ENCODE measurements around the gene SLC6A1. TPM values are rescaled to one million over a fixed set of nuclear protein-coding genes. Genes with fewer than 3 reads are reported as not detected.

SLC6A1 gene
- total RNA-seq, 1 experiment from 2014 or later = not detected

GRCh38 chr3:10974131-10974530, 18.4 kb upstream of the SLC6A1 start:
- H3K27me3 ChIP-seq (ENCODE audit: insufficient read depth, low read length) = peaks cover 54% of the 10 kb centered on the region; the same call in 1 of the 2 replicates
- intact Hi-C loops (cut with micrococcal nuclease) = no loop called here

More at GRCh38 chr3:10974131-10974530, 18.4 kb upstream of the SLC6A1 start:
- Histone ChIP-seq H2AFZ (ENCODE audit: low read depth, low read length, poor library complexity, severe bottlenecking) (no peak overlapping the region), H3K36me3 (ENCODE audit: control insufficient read depth in 1 of 2, insufficient read depth in 2 of 2, low read length in 2 of 2) (no peaks in the 10 kb centered on the region), H3K9ac (ENCODE audit: low read length) (no peak overlapping the region), H3K9me2 (ENCODE audit: insufficient read depth) (no peaks in the 10 kb centered on the region), H3K79me2 (ENCODE audit: insufficient read depth, low read length) (no peaks in the 10 kb centered on the region), H3K4me1 (ENCODE audit: control insufficient read depth in 1 of 2, insufficient read depth in 2 of 2, low read length in 2 of 2) (no peaks in the 10 kb centered on the region), H3K9me3 (ENCODE audit: control insufficient read depth in 1 of 2, insufficient read depth in 1 of 2, low read depth in 1 of 2, low read length in 2 of 2) (no peaks in the 10 kb centered on the region), H3K27ac (ENCODE audit: low read depth, low read length) (no peak overlapping the region), H3K4me2 (ENCODE audit: low read length) (no peak overlapping the region), H4K20me1 (ENCODE audit: insufficient read depth) (no peaks in the 10 kb centered on the region), H3K4me3 (replicated peaks in 1 of 2; ENCODE audit: low read depth in 1 of 2, low read length in 2 of 2) (no peak overlapping the region)
- ChIA-PET RAD21 (ENCODE audit: low non-redundant PET in 1 of 2, low total read pairs in 2 of 2, uncharacterized antibody in 2 of 2, unreplicated experiment in 2 of 2) (no interaction called here), POLR2A (no interaction called here), CTCF (no interaction called here)
- no TSS peak for BruUV-seq (replicated peaks)
- TF ChIP-seq, protein P1, sequence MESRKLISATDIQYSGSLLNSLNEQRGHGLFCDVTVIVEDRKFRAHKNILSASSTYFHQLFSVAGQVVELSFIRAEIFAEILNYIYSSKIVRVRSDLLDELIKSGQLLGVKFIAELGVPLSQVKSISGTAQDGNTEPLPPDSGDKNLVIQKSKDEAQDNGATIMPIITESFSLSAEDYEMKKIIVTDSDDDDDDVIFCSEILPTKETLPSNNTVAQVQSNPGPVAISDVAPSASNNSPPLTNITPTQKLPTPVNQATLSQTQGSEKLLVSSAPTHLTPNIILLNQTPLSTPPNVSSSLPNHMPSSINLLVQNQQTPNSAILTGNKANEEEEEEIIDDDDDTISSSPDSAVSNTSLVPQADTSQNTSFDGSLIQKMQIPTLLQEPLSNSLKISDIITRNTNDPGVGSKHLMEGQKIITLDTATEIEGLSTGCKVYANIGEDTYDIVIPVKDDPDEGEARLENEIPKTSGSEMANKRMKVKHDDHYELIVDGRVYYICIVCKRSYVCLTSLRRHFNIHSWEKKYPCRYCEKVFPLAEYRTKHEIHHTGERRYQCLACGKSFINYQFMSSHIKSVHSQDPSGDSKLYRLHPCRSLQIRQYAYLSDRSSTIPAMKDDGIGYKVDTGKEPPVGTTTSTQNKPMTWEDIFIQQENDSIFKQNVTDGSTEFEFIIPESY (IDR thresholded peaks at IDR 0.05; ENCODE audit: extremely low read depth, insufficient replicate concordance, low read length) = no peak
- TF ChIP-seq, protein P2, sequence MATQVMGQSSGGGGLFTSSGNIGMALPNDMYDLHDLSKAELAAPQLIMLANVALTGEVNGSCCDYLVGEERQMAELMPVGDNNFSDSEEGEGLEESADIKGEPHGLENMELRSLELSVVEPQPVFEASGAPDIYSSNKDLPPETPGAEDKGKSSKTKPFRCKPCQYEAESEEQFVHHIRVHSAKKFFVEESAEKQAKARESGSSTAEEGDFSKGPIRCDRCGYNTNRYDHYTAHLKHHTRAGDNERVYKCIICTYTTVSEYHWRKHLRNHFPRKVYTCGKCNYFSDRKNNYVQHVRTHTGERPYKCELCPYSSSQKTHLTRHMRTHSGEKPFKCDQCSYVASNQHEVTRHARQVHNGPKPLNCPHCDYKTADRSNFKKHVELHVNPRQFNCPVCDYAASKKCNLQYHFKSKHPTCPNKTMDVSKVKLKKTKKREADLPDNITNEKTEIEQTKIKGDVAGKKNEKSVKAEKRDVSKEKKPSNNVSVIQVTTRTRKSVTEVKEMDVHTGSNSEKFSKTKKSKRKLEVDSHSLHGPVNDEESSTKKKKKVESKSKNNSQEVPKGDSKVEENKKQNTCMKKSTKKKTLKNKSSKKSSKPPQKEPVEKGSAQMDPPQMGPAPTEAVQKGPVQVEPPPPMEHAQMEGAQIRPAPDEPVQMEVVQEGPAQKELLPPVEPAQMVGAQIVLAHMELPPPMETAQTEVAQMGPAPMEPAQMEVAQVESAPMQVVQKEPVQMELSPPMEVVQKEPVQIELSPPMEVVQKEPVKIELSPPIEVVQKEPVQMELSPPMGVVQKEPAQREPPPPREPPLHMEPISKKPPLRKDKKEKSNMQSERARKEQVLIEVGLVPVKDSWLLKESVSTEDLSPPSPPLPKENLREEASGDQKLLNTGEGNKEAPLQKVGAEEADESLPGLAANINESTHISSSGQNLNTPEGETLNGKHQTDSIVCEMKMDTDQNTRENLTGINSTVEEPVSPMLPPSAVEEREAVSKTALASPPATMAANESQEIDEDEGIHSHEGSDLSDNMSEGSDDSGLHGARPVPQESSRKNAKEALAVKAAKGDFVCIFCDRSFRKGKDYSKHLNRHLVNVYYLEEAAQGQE (IDR thresholded peaks at IDR 0.05; ENCODE audit: low read depth) = no peak
- no peak for TF ChIP-seq POLR2AphosphoS5 (IDR thresholded peaks at IDR 0.05; ENCODE audit: low read depth, low read length)
- no peak for TF ChIP-seq EZH2 (IDR thresholded peaks at IDR 0.05)
- TF ChIP-seq, protein P3, sequence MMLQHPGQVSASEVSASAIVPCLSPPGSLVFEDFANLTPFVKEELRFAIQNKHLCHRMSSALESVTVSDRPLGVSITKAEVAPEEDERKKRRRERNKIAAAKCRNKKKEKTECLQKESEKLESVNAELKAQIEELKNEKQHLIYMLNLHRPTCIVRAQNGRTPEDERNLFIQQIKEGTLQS (IDR thresholded peaks at IDR 0.05) = no peak
- TF ChIP-seq EGR1 (IDR thresholded peaks at IDR 0.05; ENCODE audit: low read depth) = no peak
- no peak for TF ChIP-seq EZH2phosphoT487 (IDR thresholded peaks at IDR 0.05; ENCODE audit: borderline replicate concordance)
- TF ChIP-seq CBX3 (IDR thresholded peaks at IDR 0.05; ENCODE audit: low read depth) = no peak
- no peak for TF ChIP-seq JUND (IDR thresholded peaks at IDR 0.05)
- no peak for TF ChIP-seq SIN3A (IDR thresholded peaks at IDR 0.05; ENCODE audit: low read depth)
- TF ChIP-seq CEBPB (IDR thresholded peaks at IDR 0.05; ENCODE audit: low read depth) = no peak
- TF ChIP-seq FOSL1 (IDR thresholded peaks at IDR 0.05; ENCODE audit: low read depth) = no peak
- no peak for TF ChIP-seq ELF1 (IDR thresholded peaks at IDR 0.05; ENCODE audit: borderline replicate concordance, low read depth)
- no peak for TF ChIP-seq SP1 (IDR thresholded peaks at IDR 0.05; ENCODE audit: low read depth)
- no peak for TF ChIP-seq RAD21 (IDR thresholded peaks at IDR 0.05; ENCODE audit: low read depth)
- no peak for TF ChIP-seq MAX (IDR thresholded peaks at IDR 0.05)
- TF ChIP-seq ZNF274 (IDR thresholded peaks at IDR 0.05; ENCODE audit: low read depth, low read length) = no peak
- no peak for TF ChIP-seq SRF (IDR thresholded peaks at IDR 0.05; ENCODE audit: low read depth)
- no peak for TF ChIP-seq POLR2A (IDR thresholded peaks at IDR 0.05; ENCODE audit: borderline replicate concordance, extremely low read depth, insufficient read depth, insufficient read length)
- DNase-seq (ENCODE audit: low read depth, low spot score) = no peak
- ATAC-seq = no peak

Data from HCT116 (cell line).